ENCODE results near the gene PRKCG.

PRKCG gene

GRCh38 chr19:53864308-53864836 is 17.6 kb upstream of the PRKCG start:
- TF ChIP-seq CTCF (conservative IDR thresholded peaks at IDR 0.05; ENCODE audit: low read depth, low read length), result no peak
- no peak for DNase-seq (ENCODE audit: low read depth)
- no peak overlapping the region for H3K4me3 ChIP-seq (ENCODE audit: low read depth, low read length)

- TF ChIP-seq CTCF (conservative IDR thresholded peaks at IDR 0.05; ENCODE audit: low read depth, low read length), result no peak
- DNase-seq (ENCODE audit: low read depth), result no peak
- peak overlapping the region; percentile 61 for H3K4me3 ChIP-seq (ENCODE audit: low read depth, low read length)
Observed at GRCh38 chr19:53865523-53865917, 16.5 kb upstream of the PRKCG start.

- DNase-seq (ENCODE audit: low read depth), result peak; percentile 46
- TF ChIP-seq CTCF (conservative IDR thresholded peaks at IDR 0.05; ENCODE audit: low read depth, low read length), result no peak
- peak overlapping the region; percentile 61 for H3K4me3 ChIP-seq (ENCODE audit: low read depth, low read length)
Observed at GRCh38 chr19:53865918-53866864, 15.8 kb upstream of the PRKCG start.

- H3K4me3 ChIP-seq (ENCODE audit: low read depth, low read length), result peak overlapping the region; percentile 61
- peak; percentile 41 for DNase-seq (ENCODE audit: low read depth)
- no peak for TF ChIP-seq CTCF (conservative IDR thresholded peaks at IDR 0.05; ENCODE audit: low read depth, low read length)
Observed at GRCh38 chr19:53866865-53867224, 15.2 kb upstream of the PRKCG start.

- peak; percentile 99 for DNase-seq (ENCODE audit: low read depth)
- H3K4me3 ChIP-seq (ENCODE audit: low read depth, low read length), result peak within 1 kb of the TSS; percentile 90
- TF ChIP-seq CTCF (conservative IDR thresholded peaks at IDR 0.05; ENCODE audit: low read depth, low read length), result no peak
Observed at GRCh38 chr19:53867225-53868090, 14.5 kb upstream of the PRKCG start, which contains the start of gene MYADM. MYADM (plus strand) TSS chr19:53867883; CDS start chr19:53873530, 5,647 bp downstream.

- peak; percentile 71 for DNase-seq (ENCODE audit: low read depth)
- peak overlapping the region; percentile 90 for H3K4me3 ChIP-seq (ENCODE audit: low read depth, low read length)
- no peak for TF ChIP-seq CTCF (conservative IDR thresholded peaks at IDR 0.05; ENCODE audit: low read depth, low read length)
Observed at GRCh38 chr19:53868091-53868891, 13.7 kb upstream of the PRKCG start.
